Measurements from ENCODE around the gene TMOD1.

DNA sequence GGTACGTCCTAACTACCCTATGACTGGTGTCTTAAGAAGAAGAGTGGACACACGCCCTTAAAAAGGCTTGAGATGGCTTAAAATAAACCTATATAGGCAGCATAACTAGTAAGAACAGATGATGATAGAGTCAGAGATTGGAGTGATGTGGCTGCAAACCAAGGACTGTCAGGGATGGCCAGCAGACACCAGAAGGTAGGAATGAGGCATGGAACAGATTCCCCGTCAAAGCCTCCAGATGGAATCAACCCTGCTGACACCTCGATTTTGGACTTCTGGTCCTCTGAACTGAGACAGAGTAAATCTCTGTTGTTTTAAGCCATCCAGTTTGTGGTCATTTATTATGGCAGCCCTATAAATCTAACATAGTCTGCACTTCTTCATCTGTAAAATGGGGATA is 7.4 kb downstream of the TMOD1 start:
- TF ChIP-seq YY1 (IDR thresholded peaks at IDR 0.05; ENCODE audit: low read depth, low read length), result no peak
- TF ChIP-seq POLR2A (IDR thresholded peaks at IDR 0.05; ENCODE audit: control extremely low read depth in 1 of 2, low read depth in 2 of 2, low read length in 2 of 2), result no peak
- no peak for TF ChIP-seq CHD1 (IDR thresholded peaks at IDR 0.05; ENCODE audit: low read depth, low read length)
- no peak for TF ChIP-seq GABPA (IDR thresholded peaks at IDR 0.05; ENCODE audit: borderline replicate concordance, insufficient read depth, low read length)
- TF ChIP-seq EZH2 (IDR thresholded peaks at IDR 0.05; ENCODE audit: low read depth, low read length, severe bottlenecking), result no peak
- TF ChIP-seq, protein P1, sequence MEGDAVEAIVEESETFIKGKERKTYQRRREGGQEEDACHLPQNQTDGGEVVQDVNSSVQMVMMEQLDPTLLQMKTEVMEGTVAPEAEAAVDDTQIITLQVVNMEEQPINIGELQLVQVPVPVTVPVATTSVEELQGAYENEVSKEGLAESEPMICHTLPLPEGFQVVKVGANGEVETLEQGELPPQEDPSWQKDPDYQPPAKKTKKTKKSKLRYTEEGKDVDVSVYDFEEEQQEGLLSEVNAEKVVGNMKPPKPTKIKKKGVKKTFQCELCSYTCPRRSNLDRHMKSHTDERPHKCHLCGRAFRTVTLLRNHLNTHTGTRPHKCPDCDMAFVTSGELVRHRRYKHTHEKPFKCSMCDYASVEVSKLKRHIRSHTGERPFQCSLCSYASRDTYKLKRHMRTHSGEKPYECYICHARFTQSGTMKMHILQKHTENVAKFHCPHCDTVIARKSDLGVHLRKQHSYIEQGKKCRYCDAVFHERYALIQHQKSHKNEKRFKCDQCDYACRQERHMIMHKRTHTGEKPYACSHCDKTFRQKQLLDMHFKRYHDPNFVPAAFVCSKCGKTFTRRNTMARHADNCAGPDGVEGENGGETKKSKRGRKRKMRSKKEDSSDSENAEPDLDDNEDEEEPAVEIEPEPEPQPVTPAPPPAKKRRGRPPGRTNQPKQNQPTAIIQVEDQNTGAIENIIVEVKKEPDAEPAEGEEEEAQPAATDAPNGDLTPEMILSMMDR (IDR thresholded peaks at IDR 0.05; ENCODE audit: control extremely low read depth in 1 of 3, insufficient read depth in 1 of 3, low read depth in 1 of 3, low read length in 3 of 3), result no peak
- TF ChIP-seq, protein P2, sequence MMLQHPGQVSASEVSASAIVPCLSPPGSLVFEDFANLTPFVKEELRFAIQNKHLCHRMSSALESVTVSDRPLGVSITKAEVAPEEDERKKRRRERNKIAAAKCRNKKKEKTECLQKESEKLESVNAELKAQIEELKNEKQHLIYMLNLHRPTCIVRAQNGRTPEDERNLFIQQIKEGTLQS (IDR thresholded peaks at IDR 0.05; ENCODE audit: insufficient read depth, low read depth, low read length), result no peak
- no peak for TF ChIP-seq ASH2L (IDR thresholded peaks at IDR 0.05; ENCODE audit: low read length)
- no peak for TF ChIP-seq SRF (IDR thresholded peaks at IDR 0.05; ENCODE audit: low read depth, low read length)
- TF ChIP-seq ZNF274 (IDR thresholded peaks at IDR 0.05; ENCODE audit: borderline replicate concordance, extremely low read depth, low read length), result no peak
- TF ChIP-seq, protein P3, sequence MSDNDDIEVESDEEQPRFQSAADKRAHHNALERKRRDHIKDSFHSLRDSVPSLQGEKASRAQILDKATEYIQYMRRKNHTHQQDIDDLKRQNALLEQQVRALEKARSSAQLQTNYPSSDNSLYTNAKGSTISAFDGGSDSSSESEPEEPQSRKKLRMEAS (IDR thresholded peaks at IDR 0.05), result no peak
- no peak for TF ChIP-seq SP2 (IDR thresholded peaks at IDR 0.05; ENCODE audit: low read length)
- no peak for TF ChIP-seq RAD21 (IDR thresholded peaks at IDR 0.05 in 1 of 2, conservative IDR thresholded peaks at IDR 0.05 in 1 of 2; ENCODE audit: low read depth in 2 of 2, low read length in 2 of 2)
- TF ChIP-seq KDM5A (IDR thresholded peaks at IDR 0.05; ENCODE audit: low read length), result no peak

All from H1 (cell line).